Kidney epithelial cell (primary cell): ENCODE results near the gene DTX1. TPM values are rescaled to one million over a fixed set of nuclear protein-coding genes. Genes with fewer than 3 reads are reported as not detected.

Source experiments
- DNase-seq: peaks from one replicate; pipeline ENCODE4 v3.0.0-alpha.2; 2010; ENCODE audit warnings: low read depth
- H3K27me3 ChIP-seq: 2 replicates; pipeline ENCODE4 v1.6.0; 2011; ENCODE audit warnings: low read length; ENCODE audit not compliant: control insufficient read depth, insufficient read depth
- H3K36me3 ChIP-seq: 2 replicates; pipeline ENCODE4 v1.5.1; 2011; ENCODE audit warnings: low read length; ENCODE audit not compliant: control insufficient read depth, insufficient read depth
- H3K4me3 ChIP-seq: 2 replicates; pipeline ENCODE4 v1.5.1; 2011; ENCODE audit warnings: low read depth, mild to moderate bottlenecking, control low read depth, low read length
- total RNA-seq: library from RNA; depleted of rRNA; stranded (reverse); fragments of >200 nt; gene quantifications from 2 replicates; pipeline ENCODE4 v1.2.3, GENCODE V29; 2015
- TF ChIP-seq, protein P1 (sequence below): IDR thresholded peaks from 2 replicates; pipeline ENCODE4 v1.5.1; 2011; ENCODE audit warnings: mild to moderate bottlenecking, moderate library complexity, low read length, control low read depth, inconsistent platforms; ENCODE audit not compliant: insufficient read depth, poor library complexity, severe bottlenecking

Gene DTX1
- total RNA-seq, 1 donor from 2014 or later = 1.8 TPM

DNA sequence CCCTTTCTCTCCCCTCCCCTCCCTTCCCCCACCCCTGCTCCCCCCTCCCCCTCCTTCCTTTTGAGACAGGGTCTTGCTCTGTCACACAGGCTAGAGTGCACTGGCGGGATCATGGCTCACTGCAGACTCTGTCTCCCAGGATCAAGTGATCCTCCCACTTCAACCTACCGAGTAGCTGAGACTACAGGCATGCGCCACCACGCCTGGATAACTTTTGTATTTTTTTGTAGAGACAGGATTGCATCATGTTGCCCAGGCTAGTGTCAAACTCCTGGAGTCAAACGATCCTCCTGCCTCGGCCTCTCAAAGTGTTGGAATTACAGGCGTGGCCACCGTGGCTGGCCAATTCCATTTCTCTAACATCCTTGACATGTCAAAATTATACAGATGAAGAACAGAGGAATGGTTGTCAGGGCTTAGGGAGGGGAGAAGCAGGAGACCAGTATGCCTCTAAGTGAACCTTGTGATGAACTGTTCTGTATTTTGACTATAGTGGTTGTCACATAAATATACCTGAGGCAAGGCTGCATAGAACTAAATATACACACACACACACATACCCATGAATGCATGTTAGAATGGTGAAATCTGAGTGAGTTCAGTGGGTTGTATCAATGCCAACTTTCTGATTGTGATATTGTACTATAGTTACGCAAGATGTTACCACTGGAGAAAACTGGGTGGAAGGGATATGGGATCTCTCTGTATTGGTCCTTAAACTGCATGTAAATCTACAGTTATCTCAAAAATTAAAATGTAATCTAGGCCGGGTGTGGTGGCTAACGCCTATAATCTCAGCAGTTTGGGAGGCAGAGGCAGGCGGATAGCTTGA, 89.4 kb downstream of the DTX1 start:
- DNase-seq = no peak
- Histone ChIP-seq H3K36me3 (no peaks in the 10 kb centered on the region), H3K27me3 (peaks cover 5% of the 10 kb centered on the region), H3K4me3 (no peak overlapping the region)
- TF ChIP-seq, protein P1, sequence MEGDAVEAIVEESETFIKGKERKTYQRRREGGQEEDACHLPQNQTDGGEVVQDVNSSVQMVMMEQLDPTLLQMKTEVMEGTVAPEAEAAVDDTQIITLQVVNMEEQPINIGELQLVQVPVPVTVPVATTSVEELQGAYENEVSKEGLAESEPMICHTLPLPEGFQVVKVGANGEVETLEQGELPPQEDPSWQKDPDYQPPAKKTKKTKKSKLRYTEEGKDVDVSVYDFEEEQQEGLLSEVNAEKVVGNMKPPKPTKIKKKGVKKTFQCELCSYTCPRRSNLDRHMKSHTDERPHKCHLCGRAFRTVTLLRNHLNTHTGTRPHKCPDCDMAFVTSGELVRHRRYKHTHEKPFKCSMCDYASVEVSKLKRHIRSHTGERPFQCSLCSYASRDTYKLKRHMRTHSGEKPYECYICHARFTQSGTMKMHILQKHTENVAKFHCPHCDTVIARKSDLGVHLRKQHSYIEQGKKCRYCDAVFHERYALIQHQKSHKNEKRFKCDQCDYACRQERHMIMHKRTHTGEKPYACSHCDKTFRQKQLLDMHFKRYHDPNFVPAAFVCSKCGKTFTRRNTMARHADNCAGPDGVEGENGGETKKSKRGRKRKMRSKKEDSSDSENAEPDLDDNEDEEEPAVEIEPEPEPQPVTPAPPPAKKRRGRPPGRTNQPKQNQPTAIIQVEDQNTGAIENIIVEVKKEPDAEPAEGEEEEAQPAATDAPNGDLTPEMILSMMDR = no peak

DNA sequence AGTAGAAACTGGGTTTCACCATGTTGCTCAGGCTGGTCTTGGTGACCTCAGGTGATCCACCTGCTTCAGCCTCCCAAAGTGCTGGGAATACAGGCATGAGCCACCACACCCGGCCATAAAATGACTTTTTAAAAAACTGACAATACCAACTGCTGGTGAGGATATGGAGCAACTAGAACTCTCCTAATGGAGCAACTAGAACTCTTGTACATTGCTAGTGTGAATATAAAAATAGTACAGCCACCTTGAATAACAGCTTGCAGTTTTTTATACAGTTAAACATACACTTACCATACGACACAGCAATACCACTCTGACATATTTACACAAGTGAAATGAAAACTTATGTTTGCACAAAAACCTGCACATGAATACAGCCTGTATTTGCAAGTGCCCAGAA, 90.5 kb downstream of the DTX1 start:
- TF ChIP-seq, protein P1 = no peak
- H3K27me3 ChIP-seq = peaks cover 6% of the 10 kb centered on the region
- H3K36me3 ChIP-seq = no peaks in the 10 kb centered on the region
- no peak overlapping the region for H3K4me3 ChIP-seq
- DNase-seq = no peak

Other genes with a start within 250 kb of the DTX1 start
- gene OAS1, start 149.8 kb upstream of the DTX1 start, total RNA-seq = 6.0 and 6.4 TPM in 2 replicates
- 26.4 and 29.0 TPM in 2 replicates for gene OAS3, start 118.3 kb upstream of the DTX1 start, total RNA-seq
- gene OAS2, start 78.2 kb upstream of the DTX1 start, total RNA-seq = 1.0 and 3.6 TPM in 2 replicates
- gene RASAL1, start 79.0 kb downstream of the DTX1 start, total RNA-seq = 1.1 and 1.8 TPM in 2 replicates
- gene CFAP73, start 93.0 kb downstream of the DTX1 start, total RNA-seq = not detected in 2 replicates
- 73.9 and 77.6 TPM in 2 replicates for gene DDX54, start 128.7 kb downstream of the DTX1 start, total RNA-seq
- gene RITA1, start 129.0 kb downstream of the DTX1 start, total RNA-seq = 33.6 and 36.0 TPM in 2 replicates
- 25.8 and 34.9 TPM in 2 replicates for gene TPCN1, start 164.7 kb downstream of the DTX1 start, total RNA-seq